Suprapubic skin (tissue), 4 donors: Measurements from ENCODE around the gene DMWD. TPM values are rescaled to one million over a fixed set of nuclear protein-coding genes. Genes with fewer than 3 reads are reported as not detected.

Experiments
- DNase-seq, 2 donors: peaks; one replicate each; pipeline ENCODE4 v3.0.0-alpha.2; 2019; ENCODE audit warnings: low spot score in 2 of 2
- H3K27ac ChIP-seq: fragments of 200-600 bp; sonication (generic); one replicate; pipeline ENCODE4 v1.5.1; 2019
- H3K27me3 ChIP-seq: fragments of 200-600 bp; sonication (generic); one replicate; pipeline ENCODE4 v1.5.1; 2019
- H3K36me3 ChIP-seq: fragments of 200-600 bp; sonication (generic); one replicate; pipeline ENCODE4 v1.5.1; 2019
- H3K4me1 ChIP-seq: fragments of 200-600 bp; sonication (generic); one replicate; pipeline ENCODE4 v1.5.1; 2019
- H3K4me3 ChIP-seq: fragments of 200-600 bp; sonication (generic); one replicate; pipeline ENCODE4 v1.5.1; 2019; ENCODE audit warnings: mild to moderate bottlenecking
- H3K9me3 ChIP-seq: fragments of 200-600 bp; sonication (generic); one replicate; pipeline ENCODE4 v1.5.1; 2019
- EP300 ChIP-seq: sonication (generic); formaldehyde crosslinking; IDR thresholded peaks from one replicate; pipeline ENCODE4 v1.6.1; 2017; ENCODE audit warnings: antibody characterized with exemption
- POLR2A ChIP-seq, 2 donors: fragments of 450-650 bp; IDR thresholded peaks; one replicate each; pipeline ENCODE4 v1.6.1; 2017; ENCODE audit warnings: antibody characterized with exemption in 2 of 2, mild to moderate bottlenecking in 2 of 2, moderate library complexity in 2 of 2
- POLR2AphosphoS5 ChIP-seq, 3 donors: sonication (generic); formaldehyde crosslinking; IDR thresholded peaks; one replicate each; pipeline ENCODE4 v1.6.1; 2017; ENCODE audit warnings: antibody characterized with exemption in 3 of 3
- WGBS: methylation state at CpG from one replicate; pipeline ENCODE4 v1.1.5; 2018; 5-methylcytosine and 5-hydroxymethylcytosine counted together
- total RNA-seq, 4 donors: library from RNA; depleted of rRNA; stranded (reverse); fragments of >200 nt; gene quantifications; one replicate each; pipeline ENCODE4 v1.1.0, GENCODE V29; 2016
- TF ChIP-seq, protein P1 (sequence below), 2 donors: fragments of 200-600 bp in 1 of 2; fragments of 450-650 bp in 1 of 2; sonication (generic) in 1 of 2; IDR thresholded peaks; one replicate each; pipeline ENCODE4 v1.5.1; 2016 to 2019; ENCODE audit warnings: antibody characterized with exemption in 2 of 2, mild to moderate bottlenecking in 1 of 2, moderate library complexity in 1 of 2

DMWD gene
- total RNA-seq, 4 donors from 2014 or later = 22.7 to 40.6 (median 32.0) TPM

DNA sequence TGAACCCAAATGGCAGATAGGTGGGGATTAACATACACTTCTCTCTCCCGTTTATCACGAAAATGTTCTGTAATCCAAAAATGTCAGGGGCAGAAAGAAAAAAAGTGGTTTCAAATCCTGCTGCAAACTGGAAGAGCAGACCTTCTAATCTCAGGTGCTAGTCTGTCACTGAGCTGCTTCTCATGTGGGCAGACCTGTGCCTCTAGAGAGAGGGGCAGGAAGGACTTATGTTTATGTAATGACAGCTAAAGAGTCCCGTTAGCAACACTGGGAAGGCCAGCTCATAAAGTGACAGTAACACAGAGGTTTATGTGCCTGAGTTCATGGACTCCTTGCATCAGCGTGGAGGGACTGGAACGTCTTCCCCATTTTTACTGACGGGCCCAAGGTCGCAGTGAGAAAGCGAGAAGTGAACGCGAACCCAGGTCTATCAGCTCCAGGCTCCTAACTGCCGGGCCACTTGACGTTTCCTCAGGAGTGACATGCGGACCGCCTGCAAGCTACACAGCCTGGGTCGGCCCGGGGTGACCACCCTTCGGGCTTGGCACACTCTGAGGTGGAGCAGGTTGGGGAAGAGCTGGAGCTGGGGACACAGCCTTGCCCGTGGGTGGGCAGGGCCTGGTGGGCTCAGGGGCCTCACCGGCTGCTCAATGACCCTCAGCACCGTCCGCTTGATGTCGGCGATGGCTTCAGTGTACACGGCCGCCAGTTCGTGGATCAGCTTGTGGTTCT, 32.1 kb upstream of the DMWD start:
- no peak overlapping the region for H3K27ac ChIP-seq
- H3K9me3 ChIP-seq = no peaks in the 10 kb centered on the region
- no peak for DNase-seq
- WGBS = 87% methylated on average over 21 of the region's 26 CpGs
- TF ChIP-seq, protein P1, sequence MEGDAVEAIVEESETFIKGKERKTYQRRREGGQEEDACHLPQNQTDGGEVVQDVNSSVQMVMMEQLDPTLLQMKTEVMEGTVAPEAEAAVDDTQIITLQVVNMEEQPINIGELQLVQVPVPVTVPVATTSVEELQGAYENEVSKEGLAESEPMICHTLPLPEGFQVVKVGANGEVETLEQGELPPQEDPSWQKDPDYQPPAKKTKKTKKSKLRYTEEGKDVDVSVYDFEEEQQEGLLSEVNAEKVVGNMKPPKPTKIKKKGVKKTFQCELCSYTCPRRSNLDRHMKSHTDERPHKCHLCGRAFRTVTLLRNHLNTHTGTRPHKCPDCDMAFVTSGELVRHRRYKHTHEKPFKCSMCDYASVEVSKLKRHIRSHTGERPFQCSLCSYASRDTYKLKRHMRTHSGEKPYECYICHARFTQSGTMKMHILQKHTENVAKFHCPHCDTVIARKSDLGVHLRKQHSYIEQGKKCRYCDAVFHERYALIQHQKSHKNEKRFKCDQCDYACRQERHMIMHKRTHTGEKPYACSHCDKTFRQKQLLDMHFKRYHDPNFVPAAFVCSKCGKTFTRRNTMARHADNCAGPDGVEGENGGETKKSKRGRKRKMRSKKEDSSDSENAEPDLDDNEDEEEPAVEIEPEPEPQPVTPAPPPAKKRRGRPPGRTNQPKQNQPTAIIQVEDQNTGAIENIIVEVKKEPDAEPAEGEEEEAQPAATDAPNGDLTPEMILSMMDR (IDR thresholded peaks at IDR 0.05) = no peak
- TF ChIP-seq POLR2A (IDR thresholded peaks at IDR 0.05) (no peak), POLR2AphosphoS5 (IDR thresholded peaks at IDR 0.05) (no peak), EP300 (no peak)
- H3K27me3 ChIP-seq = no peaks in the 10 kb centered on the region
- H3K4me1 ChIP-seq = peaks cover 10% of the 10 kb centered on the region
- H3K36me3 ChIP-seq = peaks cover 96% of the 10 kb centered on the region
- no peak overlapping the region for H3K4me3 ChIP-seq

DNA sequence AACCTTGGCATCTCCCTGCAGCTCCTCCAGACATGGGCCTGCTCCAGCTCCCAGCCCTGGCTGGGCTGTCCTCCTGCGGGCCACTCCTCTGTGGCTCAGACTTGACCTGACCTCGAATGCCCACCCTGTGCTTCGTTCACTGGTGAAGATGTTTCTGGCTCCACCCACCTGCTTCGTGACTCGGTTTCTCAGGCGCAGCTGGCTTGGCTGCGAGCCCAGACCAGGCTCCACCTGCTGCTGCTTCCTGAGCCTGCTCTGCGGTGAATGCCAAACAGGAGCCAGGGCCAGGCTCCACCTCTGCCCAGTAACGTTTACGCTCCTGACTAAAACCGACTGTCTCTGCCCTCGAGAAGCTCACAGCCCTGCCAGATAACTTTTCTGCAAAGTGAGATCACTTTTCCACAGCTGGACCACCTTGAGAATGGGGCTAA, 31.4 kb upstream of the DMWD start:
- Histone ChIP-seq H3K4me3 (no peak overlapping the region), H3K27ac (no peak overlapping the region), H3K9me3 (no peaks in the 10 kb centered on the region), H3K36me3 (peaks cover 96% of the 10 kb centered on the region), H3K4me1 (peaks cover 10% of the 10 kb centered on the region), H3K27me3 (no peaks in the 10 kb centered on the region)
- 39% methylated on average over 6 of the region's 12 CpGs for WGBS
- TF ChIP-seq POLR2AphosphoS5 (IDR thresholded peaks at IDR 0.05) (no peak), EP300 (no peak), POLR2A (IDR thresholded peaks at IDR 0.05) (no peak)
- TF ChIP-seq, protein P1 (IDR thresholded peaks at IDR 0.05) = no peak
- DNase-seq = no peak

DNA sequence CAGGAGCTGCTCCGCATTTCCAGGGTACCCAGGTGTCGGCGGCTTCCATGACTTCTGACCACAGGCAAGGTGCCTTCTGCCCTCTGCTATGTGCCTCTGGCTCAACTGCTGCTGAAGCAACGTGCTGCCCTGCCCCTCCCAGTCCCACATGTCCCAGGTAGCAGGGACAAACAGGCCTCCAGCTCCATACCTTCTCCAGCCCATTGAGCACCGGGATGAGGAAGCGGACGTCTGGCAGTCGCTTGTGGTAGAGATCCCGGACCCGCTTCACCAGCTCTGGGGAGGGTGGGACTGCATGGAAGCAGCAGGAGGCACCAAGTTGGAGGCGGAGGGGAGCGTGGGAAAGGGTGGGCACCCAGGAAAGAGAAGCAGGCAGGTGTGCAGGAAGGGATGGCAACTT, 30.5 kb upstream of the DMWD start:
- no peaks in the 10 kb centered on the region for H3K9me3 ChIP-seq
- DNase-seq = no peak
- no peak overlapping the region for H3K4me3 ChIP-seq
- peaks cover 93% of the 10 kb centered on the region for H3K36me3 ChIP-seq
- WGBS = 86% methylated on average over 12 of the region's 12 CpGs
- H3K27ac ChIP-seq = no peak overlapping the region
- H3K27me3 ChIP-seq = no peaks in the 10 kb centered on the region
- H3K4me1 ChIP-seq = peaks cover 10% of the 10 kb centered on the region
- TF ChIP-seq, protein P1 (IDR thresholded peaks at IDR 0.05) = no peak
- TF ChIP-seq POLR2AphosphoS5 (IDR thresholded peaks at IDR 0.05) = no peak
- no peak for TF ChIP-seq EP300
- TF ChIP-seq POLR2A (IDR thresholded peaks at IDR 0.05) = no peak

DNA sequence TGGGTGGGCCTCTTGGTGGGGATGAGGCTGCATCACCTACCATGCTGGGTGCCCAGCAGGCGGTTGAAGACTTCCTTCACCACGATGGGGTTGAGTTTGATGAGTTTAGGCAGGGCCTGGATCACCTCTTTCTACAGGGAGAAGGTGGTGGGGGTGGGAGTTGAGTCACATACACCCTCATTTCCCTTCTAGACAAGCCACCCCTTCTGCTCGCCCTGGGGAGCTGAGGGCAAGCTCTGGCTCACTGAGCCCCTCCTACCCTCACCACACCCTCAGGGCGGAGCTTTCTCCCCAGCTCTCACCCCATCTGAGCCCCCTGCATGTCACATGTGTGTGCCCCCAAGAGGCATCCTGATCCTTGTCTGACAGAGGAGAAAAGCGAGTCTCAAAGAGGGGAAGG, 30.1 kb upstream of the DMWD start:
- peaks cover 11% of the 10 kb centered on the region for H3K4me1 ChIP-seq
- TF ChIP-seq POLR2AphosphoS5 (IDR thresholded peaks at IDR 0.05) = no peak
- TF ChIP-seq EP300 = no peak
- no peak for TF ChIP-seq POLR2A (IDR thresholded peaks at IDR 0.05)
- TF ChIP-seq, protein P1 (IDR thresholded peaks at IDR 0.05) = no peak
- no peaks in the 10 kb centered on the region for H3K27me3 ChIP-seq
- peaks cover 91% of the 10 kb centered on the region for H3K36me3 ChIP-seq
- H3K4me3 ChIP-seq = no peak overlapping the region
- WGBS = 98% methylated on average over 5 of the region's 5 CpGs
- no peak for DNase-seq
- no peak overlapping the region for H3K27ac ChIP-seq
- no peaks in the 10 kb centered on the region for H3K9me3 ChIP-seq

DNA sequence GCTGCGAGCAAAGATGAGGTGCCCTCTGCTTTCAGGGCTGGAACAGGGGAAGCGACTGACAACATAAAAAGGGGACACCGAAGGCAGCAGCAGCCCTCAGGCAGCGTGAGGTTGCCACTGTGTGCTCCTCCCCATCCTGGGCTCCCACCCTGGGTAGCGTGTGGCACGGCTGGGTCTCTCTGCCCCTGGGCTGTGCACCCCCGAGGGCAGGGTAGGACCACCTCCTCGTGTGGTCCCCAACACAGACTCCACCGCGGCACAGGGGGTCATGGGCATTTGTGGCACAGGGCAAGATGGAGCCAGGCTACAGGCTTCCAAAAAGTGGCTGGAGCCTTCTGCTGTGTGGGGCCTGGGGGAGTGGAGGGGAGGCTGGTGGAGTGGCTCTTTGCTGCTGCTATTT, 28.9 kb upstream of the DMWD start:
- no peak for TF ChIP-seq POLR2A (IDR thresholded peaks at IDR 0.05)
- no peak for TF ChIP-seq EP300
- no peak for TF ChIP-seq POLR2AphosphoS5 (IDR thresholded peaks at IDR 0.05)
- TF ChIP-seq, protein P1 (IDR thresholded peaks at IDR 0.05) = no peak
- Histone ChIP-seq H3K9me3 (no peaks in the 10 kb centered on the region), H3K36me3 (peaks cover 80% of the 10 kb centered on the region), H3K4me1 (peaks cover 13% of the 10 kb centered on the region), H3K4me3 (no peak overlapping the region), H3K27ac (no peak overlapping the region), H3K27me3 (no peaks in the 10 kb centered on the region)
- 85% methylated on average over 10 of the region's 10 CpGs for WGBS
- no peak for DNase-seq
